ENCODE measurements around the gene TBL1X.

The TBL1X gene

DNA sequence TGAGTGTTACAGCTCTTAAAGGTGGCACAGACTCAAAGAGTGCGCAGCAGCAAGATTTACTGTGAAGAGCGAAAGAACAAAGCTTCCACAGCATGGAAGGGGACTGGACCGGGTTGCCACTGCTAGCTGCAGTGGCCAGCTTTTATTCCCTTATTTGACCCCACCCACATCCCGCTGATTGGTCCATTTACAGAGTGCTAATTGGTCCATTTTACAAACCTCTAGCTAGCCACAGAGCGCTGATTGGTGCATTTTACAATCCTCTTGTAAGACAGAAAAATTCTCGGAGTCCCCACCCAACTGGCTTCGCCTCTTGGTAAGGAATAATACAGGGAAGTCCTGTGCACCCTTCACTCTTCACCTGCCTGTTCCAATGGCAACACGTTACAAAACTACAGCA lies 319.5 kb downstream of the TBL1X start:
- no peak for DNase-seq

DNA sequence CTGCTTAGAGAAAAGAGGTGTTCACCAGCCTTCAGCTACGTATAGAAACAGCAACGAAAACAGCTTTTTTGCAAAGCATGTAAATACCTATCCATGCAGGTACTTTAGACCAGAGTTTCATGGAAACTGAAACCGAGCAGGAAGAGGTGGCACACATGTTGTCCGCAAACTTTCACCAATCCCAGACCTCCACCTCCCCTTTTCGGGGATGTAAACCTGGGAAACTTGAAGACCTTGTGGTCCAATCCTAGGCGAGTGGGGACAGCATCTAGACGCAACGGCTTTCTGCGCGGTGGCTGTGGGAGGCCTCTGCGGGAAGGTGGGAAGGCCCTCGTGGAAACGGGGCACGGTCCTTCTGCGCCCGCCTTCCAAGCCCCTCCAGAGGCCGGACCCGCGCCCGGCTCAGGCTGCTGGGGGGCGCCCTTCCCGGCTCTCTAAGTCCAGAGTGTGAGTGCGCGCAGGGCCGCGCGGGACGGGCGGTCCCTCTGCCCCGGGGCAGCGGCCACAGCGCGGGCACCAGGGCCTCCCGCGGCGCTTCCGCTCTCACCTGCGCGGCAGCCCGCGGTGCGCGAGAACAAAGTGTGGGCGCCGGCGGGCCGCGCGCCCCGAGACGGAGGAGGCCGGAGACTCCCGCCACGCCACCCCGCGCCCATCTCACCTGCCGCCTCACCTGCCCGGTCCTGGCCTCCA lies 320.5 kb downstream of the TBL1X start:
- DNase-seq = no peak

DNA sequence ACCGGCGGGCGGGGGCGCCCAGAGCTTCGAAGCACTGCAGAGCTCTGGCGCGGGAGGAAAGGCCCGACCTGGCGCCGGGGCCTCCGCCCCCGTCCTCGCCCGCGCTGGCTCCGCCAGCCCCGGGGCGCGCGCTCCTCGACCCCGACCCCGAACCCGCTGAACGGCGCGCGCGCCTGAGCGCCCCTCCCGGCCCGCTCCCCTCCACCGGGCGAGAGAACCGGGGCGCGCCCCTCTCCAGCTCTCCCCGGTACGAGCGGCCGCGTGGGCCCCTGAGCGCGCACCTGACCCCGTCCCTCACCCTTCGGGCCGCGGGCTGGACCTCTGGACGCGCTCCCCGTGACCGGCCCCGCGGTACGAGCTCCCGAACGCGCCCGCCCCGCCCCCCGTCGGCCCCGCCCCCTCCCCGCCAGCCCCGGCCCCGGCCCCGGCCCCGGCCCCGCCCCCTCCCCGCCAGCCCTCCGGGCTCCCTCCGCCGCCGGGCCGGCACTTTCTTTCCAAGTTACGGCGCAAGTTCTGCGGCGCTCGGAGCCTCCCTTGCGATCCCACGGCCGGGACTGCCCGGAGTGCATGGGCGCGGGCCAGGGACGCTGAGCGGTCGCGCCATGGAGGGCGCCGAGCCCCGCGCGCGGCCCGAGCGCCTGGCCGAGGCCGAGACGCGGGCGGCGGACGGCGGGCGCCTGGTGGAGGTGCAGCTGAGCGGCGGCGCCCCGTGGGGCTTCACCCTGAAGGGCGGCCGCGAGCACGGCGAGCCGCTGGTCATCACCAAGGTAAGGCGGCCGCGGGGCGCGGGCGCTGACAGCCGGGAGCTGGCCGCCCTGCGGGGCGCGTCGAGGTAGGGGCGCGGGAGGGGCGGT lies 321.3 kb downstream of the TBL1X start, which contains the start of gene SHROOM2:
SHROOM2 (plus strand) TSS at position 486 of the 854 bp plus-strand sequence; CDS start at position 603, 117 bp downstream.
- no peak for DNase-seq

DNA sequence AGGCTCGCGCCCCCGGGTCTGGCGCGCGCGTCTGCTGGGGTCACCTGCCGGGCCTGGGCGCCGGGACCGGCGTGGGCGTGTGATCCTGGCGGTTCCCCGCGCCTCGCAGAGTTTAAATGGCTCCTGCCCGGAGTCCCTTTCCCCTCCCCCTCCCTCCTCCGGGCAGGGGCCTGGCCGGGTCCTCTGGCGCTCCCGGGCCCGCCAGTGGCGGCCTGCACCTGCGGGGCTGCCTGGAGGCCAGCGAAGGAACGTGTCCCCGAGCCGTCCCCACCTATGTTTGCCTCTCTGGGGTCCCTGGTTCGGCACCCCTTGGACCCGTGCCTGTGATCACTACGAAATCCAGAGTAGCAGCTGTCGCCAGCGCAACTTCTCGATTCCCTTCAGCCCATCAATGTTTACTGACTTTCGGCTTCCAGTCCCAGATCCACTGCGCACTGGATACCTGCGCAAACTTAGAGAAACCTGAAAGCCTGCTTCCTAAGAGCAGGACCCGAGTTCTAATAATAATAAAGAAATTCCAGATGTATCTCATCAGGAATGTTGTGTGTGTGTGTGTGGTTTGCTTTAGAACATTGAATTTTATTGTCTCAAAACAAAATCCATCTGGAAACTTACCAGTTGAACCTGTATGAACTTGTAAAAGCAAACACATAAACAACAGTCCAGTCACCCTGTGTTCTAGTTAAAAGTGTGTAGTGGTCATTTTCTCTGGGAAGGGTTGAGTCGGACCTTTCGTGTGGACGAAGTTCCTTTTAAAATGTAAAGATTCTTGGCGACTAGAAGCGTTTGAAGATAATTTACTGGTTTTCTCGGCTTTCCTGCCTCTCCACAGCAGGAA lies 322.2 kb downstream of the TBL1X start:
- DNase-seq = no peak

DNA sequence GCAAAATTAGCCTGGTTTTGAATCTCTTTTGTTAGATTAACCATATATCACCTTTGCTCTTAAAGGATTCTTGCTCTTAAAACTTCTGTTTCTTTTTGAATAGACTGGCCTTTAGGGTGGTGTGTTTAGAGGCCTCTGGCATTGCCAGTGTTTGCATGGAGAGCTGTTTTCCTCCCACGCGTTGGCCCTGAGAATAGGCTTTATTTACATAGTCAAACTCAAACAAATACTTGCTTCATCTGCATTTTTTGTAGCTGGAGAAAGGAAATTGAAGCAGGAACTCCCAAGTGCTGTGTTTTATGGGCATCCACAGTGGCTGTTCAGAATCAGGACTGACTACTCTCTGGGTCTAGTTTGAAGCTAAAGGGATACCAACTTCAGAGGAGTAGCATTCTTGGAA lies 324.1 kb downstream of the TBL1X start:
- DNase-seq = no peak

DNA sequence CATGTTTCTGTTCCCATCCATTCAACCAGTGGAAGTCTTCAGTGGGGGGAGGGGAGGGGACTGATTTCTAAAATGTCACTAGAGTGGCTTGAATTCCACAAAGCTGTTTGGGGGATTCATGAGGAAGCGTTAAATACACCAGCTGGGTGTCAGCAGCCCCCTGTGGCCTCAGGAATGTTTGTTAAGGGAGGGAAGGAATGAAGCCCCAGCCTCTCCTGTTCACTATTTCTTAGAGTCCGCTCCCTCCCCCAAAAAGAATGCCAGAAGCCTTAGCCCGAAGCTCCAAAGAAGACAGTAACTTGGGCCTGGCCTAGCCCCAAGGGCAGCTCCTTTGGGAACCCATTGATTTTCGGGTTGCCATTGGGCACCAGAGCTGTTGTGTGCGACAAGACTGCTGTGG lies 324.7 kb downstream of the TBL1X start:
- no peak for DNase-seq
